GM18520 (cell line): Measurements from ENCODE around the gene ID3.
"Not testable (repeated sequence)": the region's sequence is repeated elsewhere in the genome, so short reads cannot be mapped to it uniquely, and the experiment has no call there.

Experiments used
- ATAC-seq: cut with Tn5 transposase; IDR thresholded peaks from one replicate; pipeline ENCODE4 v1.9.1; 2021; ENCODE audit not compliant: unreplicated experiment

The ID3 gene

GRCh38 chr1:23553231-23554126 is 5.8 kb downstream of the ID3 start:
- ATAC-seq, result no peak

- ATAC-seq, result no peak
These were observed 7.5 kb downstream of the ID3 start for GRCh38 chr1:23551849-23552248.

- ATAC-seq, result no peak
These were observed 10.6 kb downstream of the ID3 start for GRCh38 chr1:23548704-23549143.

- no peak for ATAC-seq
These were observed 12.3 kb downstream of the ID3 start for GRCh38 chr1:23546897-23547584.

GRCh38 chr1:23545851-23546250 is 13.4 kb downstream of the ID3 start:
- no peak for ATAC-seq

GRCh38 chr1:23544444-23545389 is 14.6 kb downstream of the ID3 start:
- ATAC-seq, result no peak

- no peak for ATAC-seq
These were observed 15.4 kb downstream of the ID3 start for GRCh38 chr1:23543707-23544443.

GRCh38 chr1:23542940-23543339 is 16.4 kb downstream of the ID3 start:
- ATAC-seq, result not testable (repeated sequence)

GRCh38 chr1:23539698-23540266 is 19.5 kb downstream of the ID3 start:
- peak; percentile 66 for ATAC-seq

GRCh38 chr1:23537296-23537973 is 21.9 kb downstream of the ID3 start:
- no peak for ATAC-seq

GRCh38 chr1:23533246-23534023 is 25.9 kb downstream of the ID3 start:
- ATAC-seq, result no peak

- ATAC-seq, result no peak
These were observed 27.7 kb downstream of the ID3 start for GRCh38 chr1:23531562-23532094.

- peak; percentile 57 for ATAC-seq
These were observed 28.3 kb downstream of the ID3 start, which contains the start of gene E2F2 for GRCh38 chr1:23530747-23531561. Gene E2F2 (minus strand): TSS chr1:23531233. CDS start chr1:23530793, 440 bp downstream.

GRCh38 chr1:23530087-23530746 is 29.1 kb downstream of the ID3 start:
- no peak for ATAC-seq

- ATAC-seq, result no peak
These were observed 29.9 kb downstream of the ID3 start for GRCh38 chr1:23529146-23530086.
